Prostate gland (tissue), 2 donors: ENCODE data around the gene DTNB. TPM values are rescaled to one million over a fixed set of nuclear protein-coding genes. Genes with fewer than 3 reads are reported as not detected.

Experiments
- DNase-seq: peaks from one replicate; pipeline ENCODE4 v3.0.0-alpha.2; 2019; ENCODE audit warnings: low spot score
- H3K27ac ChIP-seq, 2 donors: fragments of 200-600 bp; sonication (generic); 2 replicates each; pipeline ENCODE4 v1.5.1; 2017 to 2019
- H3K27me3 ChIP-seq: fragments of 200-600 bp; sonication (generic); replicated peaks from 2 replicates; pipeline ENCODE4 v1.5.1; 2019; ENCODE audit not compliant: insufficient read depth
- H3K36me3 ChIP-seq, 2 donors: fragments of 200-600 bp; sonication (generic); 1 replicate in 1 of 2; 2 replicates in 1 of 2; pipeline versions ENCODE4 v1.5.1 to v1.8.1; 2017 to 2019
- H3K4me1 ChIP-seq: fragments of 200-600 bp; sonication (generic); replicated peaks from 2 replicates; pipeline ENCODE4 v1.5.1; 2019
- H3K4me3 ChIP-seq, 2 donors: fragments of 200-600 bp; sonication (generic); 2 replicates each; pipeline ENCODE4 v1.5.1; 2017 to 2019
- H3K9me3 ChIP-seq: fragments of 200-600 bp; sonication (generic); 2 replicates; pipeline ENCODE4 v1.5.1; 2017
- POLR2A ChIP-seq: fragments of 450-650 bp; IDR thresholded peaks from one replicate; pipeline ENCODE4 v1.6.1; 2016; ENCODE audit warnings: antibody characterized with exemption, mild to moderate bottlenecking
- POLR2AphosphoS5 ChIP-seq: sonication (generic); formaldehyde crosslinking; IDR thresholded peaks from one replicate; pipeline ENCODE4 v1.6.1; 2017; ENCODE audit warnings: antibody characterized with exemption
- WGBS: methylation state at CpG from one replicate; pipeline ENCODE4 v1.1.5; 2018; 5-methylcytosine and 5-hydroxymethylcytosine counted together
- intact Hi-C: fragments of 100-400 bp; cut with DNase I; formaldehyde crosslinking; loops from one replicate; pipeline ENCODE4 v1.14.2; 2022
- total RNA-seq, 2 donors: library from RNA; depleted of rRNA; stranded (reverse); fragments of >200 nt; gene quantifications; one replicate each; pipeline ENCODE4 v1.1.0, GENCODE V29; 2016
- TF ChIP-seq, protein P1 (sequence below), 4 experiments: fragments of 200-600 bp in 2 of 4; fragments of 450-650 bp in 2 of 4; sonication (generic) in 2 of 4; IDR thresholded peaks; 1 replicate in 3 of 4; 2 replicates in 1 of 4; pipeline ENCODE4 v1.5.1; 2016 to 2019; ENCODE audit warnings: antibody characterized with exemption in 4 of 4, mild to moderate bottlenecking in 2 of 4, moderate library complexity in 2 of 4

The DTNB gene
- total RNA-seq, 2 donors from 2014 or later, result 47.0 to 61.9 TPM

DNA sequence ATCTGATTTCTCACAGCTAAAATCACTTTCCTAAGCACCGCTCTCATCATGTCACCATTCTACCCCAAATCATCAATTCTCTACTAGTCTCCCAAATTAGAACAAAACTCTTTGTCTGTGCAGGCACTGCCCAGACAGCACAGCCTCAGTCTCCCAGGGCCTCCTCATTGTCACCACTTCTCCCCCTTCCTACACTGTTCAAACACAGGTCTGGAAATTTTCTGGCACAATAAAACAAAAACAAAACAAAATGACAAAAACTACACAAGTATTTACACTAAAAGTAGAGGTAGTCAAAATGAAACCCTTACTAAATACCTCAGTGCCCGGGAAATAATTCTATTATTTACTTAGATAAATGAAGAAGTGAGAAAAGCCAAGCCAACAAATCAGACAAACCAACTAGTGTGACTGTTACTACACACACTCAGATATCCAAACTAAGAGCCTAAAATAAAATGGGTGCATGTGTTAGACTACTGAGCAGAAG, 175.4 kb downstream of the DTNB start:
- Histone ChIP-seq H3K27me3 (no peaks in the 10 kb centered on the region), H3K27ac (no peak overlapping the region), H3K36me3 (no peaks in the 10 kb centered on the region), H3K4me3 (no peak overlapping the region), H3K9me3 (no peaks in the 10 kb centered on the region), H3K4me1 (no peaks in the 10 kb centered on the region)
- DNase-seq, result no peak
- intact Hi-C loops, result no loop called here
- WGBS, result 70% methylated on average over 2 of the region's 2 CpGs
- TF ChIP-seq POLR2AphosphoS5 (no peak), POLR2A (no peak)
- TF ChIP-seq, protein P1, sequence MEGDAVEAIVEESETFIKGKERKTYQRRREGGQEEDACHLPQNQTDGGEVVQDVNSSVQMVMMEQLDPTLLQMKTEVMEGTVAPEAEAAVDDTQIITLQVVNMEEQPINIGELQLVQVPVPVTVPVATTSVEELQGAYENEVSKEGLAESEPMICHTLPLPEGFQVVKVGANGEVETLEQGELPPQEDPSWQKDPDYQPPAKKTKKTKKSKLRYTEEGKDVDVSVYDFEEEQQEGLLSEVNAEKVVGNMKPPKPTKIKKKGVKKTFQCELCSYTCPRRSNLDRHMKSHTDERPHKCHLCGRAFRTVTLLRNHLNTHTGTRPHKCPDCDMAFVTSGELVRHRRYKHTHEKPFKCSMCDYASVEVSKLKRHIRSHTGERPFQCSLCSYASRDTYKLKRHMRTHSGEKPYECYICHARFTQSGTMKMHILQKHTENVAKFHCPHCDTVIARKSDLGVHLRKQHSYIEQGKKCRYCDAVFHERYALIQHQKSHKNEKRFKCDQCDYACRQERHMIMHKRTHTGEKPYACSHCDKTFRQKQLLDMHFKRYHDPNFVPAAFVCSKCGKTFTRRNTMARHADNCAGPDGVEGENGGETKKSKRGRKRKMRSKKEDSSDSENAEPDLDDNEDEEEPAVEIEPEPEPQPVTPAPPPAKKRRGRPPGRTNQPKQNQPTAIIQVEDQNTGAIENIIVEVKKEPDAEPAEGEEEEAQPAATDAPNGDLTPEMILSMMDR (IDR thresholded peaks at IDR 0.05), result no peak

DNA sequence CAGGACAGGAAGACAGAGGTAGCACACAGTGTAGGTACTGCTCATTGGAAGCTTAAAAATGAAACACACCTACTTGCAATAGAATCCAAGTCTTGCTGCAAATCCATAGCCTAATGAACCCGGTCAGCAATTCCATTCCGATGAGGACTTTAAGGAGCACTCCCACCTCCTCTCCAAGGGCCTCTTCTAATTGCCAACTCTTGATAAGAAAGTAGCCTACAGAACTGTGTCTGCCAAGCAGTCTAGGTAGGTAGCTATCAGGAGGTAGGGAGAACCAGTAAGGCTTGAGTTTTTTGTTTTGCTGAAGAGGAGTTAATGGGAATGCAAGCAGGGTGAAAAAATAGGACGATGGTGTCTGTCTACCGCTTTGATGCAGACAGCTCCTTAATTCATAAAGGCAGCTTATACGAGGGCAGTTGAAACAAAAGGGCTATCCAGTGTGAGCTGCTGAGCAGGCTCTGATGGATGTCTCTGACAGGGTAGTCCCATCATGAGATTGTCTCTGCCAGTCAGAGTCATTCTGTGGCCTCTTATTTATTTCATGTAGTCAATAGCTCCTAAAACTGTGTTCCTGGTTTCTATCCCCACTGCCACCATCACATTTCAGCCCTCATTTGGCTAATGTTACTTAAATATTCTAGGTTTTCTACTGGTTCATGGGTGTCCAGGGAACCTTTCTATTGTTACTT, 176.0 kb downstream of the DTNB start:
- DNase-seq, result no peak

DNA sequence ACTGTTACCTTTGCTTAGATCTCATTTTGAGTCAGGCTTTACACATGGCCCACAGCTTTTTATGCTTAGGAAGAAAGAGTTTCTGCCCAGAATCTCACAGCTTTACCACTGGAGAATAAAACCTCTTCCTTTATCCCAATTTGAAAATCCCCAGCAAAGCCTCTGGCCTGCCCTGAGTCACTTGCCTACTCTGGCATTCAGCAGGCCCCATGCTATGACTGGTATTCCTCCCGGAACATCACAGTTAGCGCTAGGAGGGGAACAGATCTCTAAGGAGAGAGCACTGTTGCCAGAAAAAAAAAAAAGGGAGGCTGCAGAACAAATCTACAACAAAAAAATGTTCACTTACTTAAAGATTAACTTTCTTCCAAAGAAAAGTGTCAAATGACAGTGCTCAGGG, 178.8 kb downstream of the DTNB start:
- no peaks in the 10 kb centered on the region for H3K9me3 ChIP-seq
- H3K4me1 ChIP-seq, result no peaks in the 10 kb centered on the region
- WGBS, result 92% methylated on average over 2 of the region's 2 CpGs
- H3K4me3 ChIP-seq, result no peak overlapping the region
- no peaks in the 10 kb centered on the region for H3K36me3 ChIP-seq
- DNase-seq, result no peak
- no peak overlapping the region for H3K27ac ChIP-seq
- no peaks in the 10 kb centered on the region for H3K27me3 ChIP-seq
- TF ChIP-seq POLR2AphosphoS5 (no peak), POLR2A (no peak)
- TF ChIP-seq, protein P1 (IDR thresholded peaks at IDR 0.05), result no peak
- intact Hi-C loops, result no loop called here

More for the DNA sequence above, 176.0 kb downstream of the DTNB start:
- H3K4me1 ChIP-seq, result no peaks in the 10 kb centered on the region
- H3K9me3 ChIP-seq, result no peaks in the 10 kb centered on the region
- intact Hi-C loops, result no loop called here
- H3K36me3 ChIP-seq, result no peaks in the 10 kb centered on the region
- H3K27me3 ChIP-seq, result no peaks in the 10 kb centered on the region
- TF ChIP-seq, protein P1 (IDR thresholded peaks at IDR 0.05), result no peak
- TF ChIP-seq POLR2A (no peak), POLR2AphosphoS5 (no peak)
- no peak overlapping the region for H3K4me3 ChIP-seq
- 96% methylated on average over 5 of the region's 5 CpGs for WGBS
- H3K27ac ChIP-seq, result no peak overlapping the region

DNA sequence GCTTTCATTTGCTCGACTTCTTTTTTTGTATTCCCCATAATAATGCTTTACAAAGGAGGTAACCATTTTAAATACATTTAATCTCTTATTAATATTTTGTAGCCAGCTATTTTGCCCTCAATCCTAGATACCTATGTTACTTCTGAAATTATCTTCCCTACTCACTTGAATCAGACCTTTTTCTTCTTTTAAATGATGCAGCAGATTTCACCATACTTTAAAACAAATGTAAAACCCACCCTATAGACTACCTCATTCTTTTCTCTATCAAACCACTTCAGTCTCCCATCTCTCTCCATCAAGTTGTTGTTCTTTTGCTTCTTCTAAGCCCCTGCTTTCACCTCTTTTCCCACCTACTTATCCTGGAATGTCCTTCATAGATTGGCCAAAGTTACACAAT, 180.2 kb downstream of the DTNB start:
- TF ChIP-seq, protein P1 (IDR thresholded peaks at IDR 0.05), result no peak
- TF ChIP-seq POLR2AphosphoS5 (no peak), POLR2A (no peak)
- no peak overlapping the region for H3K4me3 ChIP-seq
- 95% methylated on average over 1 of the region's 1 CpG for WGBS
- H3K4me1 ChIP-seq, result no peaks in the 10 kb centered on the region
- no peaks in the 10 kb centered on the region for H3K9me3 ChIP-seq
- no peaks in the 10 kb centered on the region for H3K27me3 ChIP-seq
- intact Hi-C loops, result no loop called here
- no peak for DNase-seq
- no peaks in the 10 kb centered on the region for H3K36me3 ChIP-seq
- no peak overlapping the region for H3K27ac ChIP-seq

DNA sequence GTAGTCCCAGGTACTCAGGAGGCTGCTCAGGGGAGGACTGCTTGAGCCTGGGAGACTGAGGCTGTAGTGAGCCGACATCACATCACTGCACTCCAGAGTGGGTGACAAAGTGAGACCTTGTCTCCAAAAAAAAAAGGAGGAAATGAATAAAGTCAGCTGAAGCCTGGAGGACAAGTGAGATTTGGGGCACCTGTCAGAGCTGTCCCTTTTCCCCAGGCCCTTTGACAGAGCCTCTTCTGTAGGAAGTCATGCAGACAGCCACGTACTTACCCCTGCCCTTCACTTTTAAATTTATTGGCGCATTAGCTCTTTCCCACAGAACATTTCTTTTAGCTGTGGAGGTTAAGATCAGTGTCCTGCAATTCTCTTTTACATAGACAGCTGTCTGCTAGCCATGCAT, 180.7 kb downstream of the DTNB start:
- intact Hi-C loops, result no loop called here

More for the DNA sequence above, 180.7 kb downstream of the DTNB start:
- H3K27me3 ChIP-seq, result no peaks in the 10 kb centered on the region
- no peaks in the 10 kb centered on the region for H3K4me1 ChIP-seq
- no peaks in the 10 kb centered on the region for H3K9me3 ChIP-seq
- no peak overlapping the region for H3K27ac ChIP-seq
- no peak overlapping the region for H3K4me3 ChIP-seq
- TF ChIP-seq, protein P1 (IDR thresholded peaks at IDR 0.05), result no peak
- TF ChIP-seq POLR2A, result no peak
- TF ChIP-seq POLR2AphosphoS5, result no peak
- no peaks in the 10 kb centered on the region for H3K36me3 ChIP-seq
- DNase-seq, result no peak
- 94% methylated on average over 3 of the region's 3 CpGs for WGBS
